Mesothelial cell of epicardium (in vitro differentiated cells): Measurements from ENCODE around the gene LDB2. TPM values are rescaled to one million over a fixed set of nuclear protein-coding genes. Genes with fewer than 3 reads are reported as not detected.

Experiments used
- DNase-seq, 2 experiments: peaks; one replicate each; pipeline ENCODE4 v3.0.0; 2021; ENCODE audit warnings: low spot score in 2 of 2; ENCODE audit not compliant: unreplicated experiment in 2 of 2
- H3K27ac Mint-ChIP-seq: 2 replicates; pipeline ENCODE4 v1.8.0; 2021; ENCODE audit warnings: mixed read lengths
- H3K27me3 Mint-ChIP-seq: 2 replicates; pipeline ENCODE4 v1.8.0; 2021; ENCODE audit warnings: low read depth, mixed read lengths
- H3K36me3 Mint-ChIP-seq: 2 replicates; pipeline ENCODE4 v1.8.0; 2021; ENCODE audit warnings: mixed read lengths
- H3K4me1 Mint-ChIP-seq: 2 replicates; pipeline ENCODE4 v1.8.0; 2021; ENCODE audit warnings: mixed read lengths
- H3K4me3 Mint-ChIP-seq: 2 replicates; pipeline ENCODE4 v1.8.0; 2021; ENCODE audit warnings: mild to moderate bottlenecking, moderate library complexity, mixed read lengths
- H3K9me3 Mint-ChIP-seq: 2 replicates; pipeline ENCODE4 v1.8.0; 2021; ENCODE audit warnings: mixed read lengths
- total RNA-seq: library from RNA; stranded (reverse); gene quantifications from 3 replicates; pipeline ENCODE4 v1.2.1, GENCODE V29; 2021
- TF ChIP-seq, protein P1 (sequence below): fragments of 200-600 bp; sonication (generic); IDR thresholded peaks from one replicate; pipeline ENCODE4 v1.5.0; 2021; ENCODE audit warnings: antibody characterized with exemption; ENCODE audit not compliant: unreplicated experiment

Gene LDB2
- total RNA-seq, 1 donor from 2014 or later: 7.6 TPM

- no peak overlapping the region for H3K4me3 Mint-ChIP-seq
- peaks cover 23% of the 10 kb centered on the region for H3K9me3 Mint-ChIP-seq
- TF ChIP-seq, protein P1, sequence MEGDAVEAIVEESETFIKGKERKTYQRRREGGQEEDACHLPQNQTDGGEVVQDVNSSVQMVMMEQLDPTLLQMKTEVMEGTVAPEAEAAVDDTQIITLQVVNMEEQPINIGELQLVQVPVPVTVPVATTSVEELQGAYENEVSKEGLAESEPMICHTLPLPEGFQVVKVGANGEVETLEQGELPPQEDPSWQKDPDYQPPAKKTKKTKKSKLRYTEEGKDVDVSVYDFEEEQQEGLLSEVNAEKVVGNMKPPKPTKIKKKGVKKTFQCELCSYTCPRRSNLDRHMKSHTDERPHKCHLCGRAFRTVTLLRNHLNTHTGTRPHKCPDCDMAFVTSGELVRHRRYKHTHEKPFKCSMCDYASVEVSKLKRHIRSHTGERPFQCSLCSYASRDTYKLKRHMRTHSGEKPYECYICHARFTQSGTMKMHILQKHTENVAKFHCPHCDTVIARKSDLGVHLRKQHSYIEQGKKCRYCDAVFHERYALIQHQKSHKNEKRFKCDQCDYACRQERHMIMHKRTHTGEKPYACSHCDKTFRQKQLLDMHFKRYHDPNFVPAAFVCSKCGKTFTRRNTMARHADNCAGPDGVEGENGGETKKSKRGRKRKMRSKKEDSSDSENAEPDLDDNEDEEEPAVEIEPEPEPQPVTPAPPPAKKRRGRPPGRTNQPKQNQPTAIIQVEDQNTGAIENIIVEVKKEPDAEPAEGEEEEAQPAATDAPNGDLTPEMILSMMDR: no peak
- DNase-seq: no peak
- H3K27me3 Mint-ChIP-seq: peaks cover 12% of the 10 kb centered on the region
- no peaks in the 10 kb centered on the region for H3K36me3 Mint-ChIP-seq
- H3K4me1 Mint-ChIP-seq: peaks cover 14% of the 10 kb centered on the region
- H3K27ac Mint-ChIP-seq: no peak overlapping the region
Observed at GRCh38 chr4:16727218-16727617, 171.2 kb downstream of the LDB2 start.

DNA sequence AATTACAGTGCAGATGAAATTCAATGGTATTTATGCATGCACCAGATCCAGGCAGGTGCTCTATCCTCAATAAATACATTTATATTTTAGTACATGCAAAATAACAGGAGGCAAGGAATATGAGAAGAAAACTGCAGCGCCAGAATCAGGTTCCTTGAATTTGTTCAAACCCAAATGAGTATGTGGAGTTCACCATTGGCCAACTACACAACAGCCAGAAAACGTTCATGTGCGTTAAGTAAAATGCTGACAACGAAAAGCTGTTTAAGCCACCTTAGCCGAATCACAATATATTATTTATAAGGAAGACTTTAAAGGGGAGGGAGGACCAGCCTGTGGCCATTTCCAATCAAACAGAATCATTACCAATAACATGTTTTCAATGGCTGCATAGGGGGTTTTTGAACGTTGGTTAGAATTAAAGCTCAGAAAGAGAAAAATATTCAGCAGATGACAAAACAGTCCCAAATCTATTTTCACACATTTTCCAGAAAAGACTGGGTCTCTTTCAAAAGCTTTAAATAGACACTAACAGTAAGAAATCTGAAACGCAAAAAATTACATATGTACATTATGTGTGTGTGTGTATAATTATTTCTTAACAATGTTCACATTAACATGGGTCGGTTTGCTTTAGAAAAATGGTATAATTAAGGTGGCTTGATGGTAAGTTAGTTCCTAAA is 171.9 kb downstream of the LDB2 start:
- no peak overlapping the region for H3K4me3 Mint-ChIP-seq
- DNase-seq: no peak
- H3K4me1 Mint-ChIP-seq: peaks cover 14% of the 10 kb centered on the region
- no peak overlapping the region for H3K27ac Mint-ChIP-seq
- peaks cover 23% of the 10 kb centered on the region for H3K9me3 Mint-ChIP-seq
- peaks cover 9% of the 10 kb centered on the region for H3K27me3 Mint-ChIP-seq
- TF ChIP-seq, protein P1: no peak
- H3K36me3 Mint-ChIP-seq: no peaks in the 10 kb centered on the region

DNA sequence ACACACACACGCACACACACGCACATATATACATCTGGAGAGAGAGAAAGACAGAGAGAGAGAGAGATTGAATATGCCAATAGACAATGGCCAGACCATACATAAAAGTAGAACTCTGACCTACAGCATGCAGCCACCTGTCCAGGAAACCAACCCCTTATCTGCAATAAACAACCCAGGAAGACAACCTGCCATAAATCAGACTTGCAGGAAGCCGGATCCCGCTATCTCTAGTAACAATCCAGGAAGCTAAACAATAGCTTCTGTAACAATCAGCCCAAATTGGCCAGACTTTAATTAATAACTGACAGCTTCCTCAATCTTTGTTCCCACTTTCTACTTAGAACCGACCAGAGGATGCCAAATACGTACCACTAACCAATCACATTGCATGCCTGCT is 173.2 kb downstream of the LDB2 start:
- no peak overlapping the region for H3K4me3 Mint-ChIP-seq
- TF ChIP-seq, protein P1: no peak
- peaks cover 9% of the 10 kb centered on the region for H3K27me3 Mint-ChIP-seq
- H3K9me3 Mint-ChIP-seq: peaks cover 23% of the 10 kb centered on the region
- DNase-seq: no peak
- no peaks in the 10 kb centered on the region for H3K36me3 Mint-ChIP-seq
- no peak overlapping the region for H3K27ac Mint-ChIP-seq
- peaks cover 13% of the 10 kb centered on the region for H3K4me1 Mint-ChIP-seq

DNA sequence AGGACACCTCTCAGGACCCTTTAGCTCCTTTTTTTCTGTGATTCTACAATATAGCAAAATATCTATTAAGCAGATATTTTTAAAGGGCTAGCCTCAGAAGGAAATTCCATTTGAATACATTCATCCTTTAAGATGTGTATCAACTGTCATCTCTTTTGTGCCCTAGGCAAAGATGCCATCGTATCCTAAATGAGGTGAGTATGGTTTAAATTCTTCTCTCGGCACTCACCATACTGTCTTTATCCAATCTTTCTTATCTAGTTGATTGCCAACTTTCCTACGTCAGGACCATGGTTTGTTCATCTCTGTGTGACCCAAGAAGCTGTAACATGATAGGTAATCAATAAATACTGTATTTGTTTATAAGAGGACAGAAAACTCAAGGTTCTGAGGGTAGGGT is 176.0 kb downstream of the LDB2 start:
- no peak for DNase-seq
- peaks cover 8% of the 10 kb centered on the region for H3K27me3 Mint-ChIP-seq
- TF ChIP-seq, protein P1: no peak
- H3K27ac Mint-ChIP-seq: no peak overlapping the region
- H3K4me3 Mint-ChIP-seq: no peak overlapping the region
- H3K9me3 Mint-ChIP-seq: peaks cover 29% of the 10 kb centered on the region
- H3K4me1 Mint-ChIP-seq: peaks cover 7% of the 10 kb centered on the region
- no peaks in the 10 kb centered on the region for H3K36me3 Mint-ChIP-seq

- peaks cover 29% of the 10 kb centered on the region for H3K9me3 Mint-ChIP-seq
- H3K4me1 Mint-ChIP-seq: peaks cover 7% of the 10 kb centered on the region
- no peak overlapping the region for H3K27ac Mint-ChIP-seq
- TF ChIP-seq, protein P1: no peak
- peaks cover 4% of the 10 kb centered on the region for H3K27me3 Mint-ChIP-seq
- no peak for DNase-seq
- no peak overlapping the region for H3K4me3 Mint-ChIP-seq
- H3K36me3 Mint-ChIP-seq: no peaks in the 10 kb centered on the region
Observed at GRCh38 chr4:16721613-16722291, 176.7 kb downstream of the LDB2 start.
